IPS-15b (cell line): ENCODE results near the gene P2RY6.

Source experiments
- H3K27me3 ChIP-seq: one replicate; pipeline ENCODE4 v1.6.1; 2013; ENCODE audit warnings: low read length; ENCODE audit not compliant: control insufficient read depth, insufficient read depth
- H3K36me3 ChIP-seq: one replicate; pipeline ENCODE4 v1.6.1; 2013; ENCODE audit warnings: low read length; ENCODE audit not compliant: control insufficient read depth, insufficient read depth
- H3K4me1 ChIP-seq: one replicate; pipeline ENCODE4 v1.6.1; 2013; ENCODE audit warnings: mild to moderate bottlenecking, low read length; ENCODE audit not compliant: control insufficient read depth, insufficient read depth
- H3K4me3 ChIP-seq: one replicate; pipeline ENCODE4 v1.5.1; 2013; ENCODE audit warnings: low read depth, low read length
- H3K9ac ChIP-seq: one replicate; pipeline ENCODE4 v1.6.1; 2013; ENCODE audit warnings: low read depth, mild to moderate bottlenecking, low read length
- H3K9me3 ChIP-seq: one replicate; pipeline ENCODE4 v1.6.1; 2013; ENCODE audit warnings: mild to moderate bottlenecking, low read length; ENCODE audit not compliant: control insufficient read depth, insufficient read depth

P2RY6 gene

DNA sequence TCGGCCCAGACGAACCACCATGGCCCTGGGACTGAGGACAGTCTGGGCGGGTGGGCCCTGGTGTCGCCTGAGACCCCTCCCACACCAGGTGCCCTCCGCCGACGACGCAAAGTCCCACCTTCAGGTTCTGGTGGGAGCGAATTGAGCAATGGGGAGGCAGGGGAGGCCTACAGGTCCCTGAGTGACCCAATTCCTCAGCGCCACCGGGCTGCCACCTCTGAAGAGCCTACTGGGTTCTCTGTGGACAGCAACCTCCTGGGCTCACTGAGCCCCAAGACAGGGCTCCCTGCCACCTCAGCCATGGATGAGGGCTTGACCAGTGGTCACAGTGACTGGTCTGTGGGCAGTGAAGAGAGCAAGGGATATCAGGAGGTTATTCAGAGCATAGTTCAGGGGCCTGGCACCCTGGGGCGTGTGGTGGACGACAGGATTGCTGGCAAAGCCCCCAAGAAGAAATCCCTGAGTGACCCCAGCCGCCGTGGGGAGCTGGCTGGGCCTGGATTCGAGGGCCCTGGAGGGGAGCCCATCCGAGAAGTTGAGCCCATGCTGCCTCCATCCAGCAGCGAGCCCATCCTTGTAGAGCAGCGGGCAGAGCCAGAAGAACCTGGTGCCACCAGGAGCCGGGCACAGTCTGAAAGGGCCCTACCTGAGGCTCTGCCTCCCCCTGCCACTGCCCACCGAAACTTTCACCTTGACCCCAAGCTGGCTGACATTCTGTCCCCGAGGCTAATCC, 38.7 kb downstream of the P2RY6 start:
- Histone ChIP-seq H3K27me3 (peaks cover 34% of the 10 kb centered on the region), H3K36me3 (no peaks in the 10 kb centered on the region), H3K9ac (no peak overlapping the region), H3K9me3 (no peaks in the 10 kb centered on the region), H3K4me1 (no peaks in the 10 kb centered on the region), H3K4me3 (no peak overlapping the region)

DNA sequence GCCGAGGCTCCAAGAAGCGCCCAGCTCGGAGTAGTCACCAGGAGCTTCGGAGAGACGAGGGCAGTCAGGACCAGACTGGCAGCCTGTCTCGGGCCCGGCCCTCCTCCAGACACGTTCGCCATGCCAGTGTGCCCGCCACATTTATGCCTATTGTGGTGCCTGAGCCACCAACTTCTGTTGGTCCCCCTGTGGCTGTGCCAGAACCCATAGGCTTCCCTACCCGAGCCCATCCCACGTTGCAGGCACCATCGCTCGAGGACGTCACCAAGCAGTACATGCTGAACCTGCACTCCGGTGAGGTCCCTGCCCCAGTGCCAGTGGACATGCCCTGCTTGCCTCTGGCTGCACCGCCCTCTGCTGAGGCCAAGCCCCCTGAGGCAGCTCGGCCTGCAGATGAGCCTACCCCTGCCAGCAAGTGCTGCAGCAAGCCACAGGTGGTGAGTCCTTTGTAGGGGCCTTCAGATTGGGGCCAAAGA, 39.3 kb downstream of the P2RY6 start:
- Histone ChIP-seq H3K9ac (no peak overlapping the region), H3K4me1 (no peaks in the 10 kb centered on the region), H3K9me3 (no peaks in the 10 kb centered on the region), H3K27me3 (peaks cover 28% of the 10 kb centered on the region), H3K36me3 (no peaks in the 10 kb centered on the region), H3K4me3 (no peak overlapping the region)

DNA sequence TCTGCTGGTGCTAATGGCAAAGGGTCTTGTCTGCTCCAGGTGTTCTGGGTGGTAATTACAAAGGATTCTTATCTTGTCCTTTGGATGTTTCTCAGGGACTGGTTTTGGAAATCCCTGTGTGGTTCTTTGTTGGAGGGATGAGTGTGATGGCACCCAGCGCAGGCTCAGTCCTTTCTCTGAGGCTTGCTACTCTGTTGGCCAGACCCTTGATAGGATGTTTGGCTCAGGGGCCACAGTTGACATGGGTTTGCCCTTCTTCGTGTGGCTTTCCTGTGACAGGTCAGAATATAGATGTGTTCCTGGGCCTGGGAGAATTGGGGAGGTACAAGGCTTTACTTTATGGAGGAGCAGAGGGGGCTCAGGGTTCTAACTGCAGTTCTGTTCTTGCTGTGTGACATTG, 39.9 kb downstream of the P2RY6 start:
- no peaks in the 10 kb centered on the region for H3K36me3 ChIP-seq
- no peak overlapping the region for H3K9ac ChIP-seq
- H3K4me3 ChIP-seq: no peak overlapping the region
- H3K9me3 ChIP-seq: no peaks in the 10 kb centered on the region
- peaks cover 25% of the 10 kb centered on the region for H3K27me3 ChIP-seq
- no peaks in the 10 kb centered on the region for H3K4me1 ChIP-seq

DNA sequence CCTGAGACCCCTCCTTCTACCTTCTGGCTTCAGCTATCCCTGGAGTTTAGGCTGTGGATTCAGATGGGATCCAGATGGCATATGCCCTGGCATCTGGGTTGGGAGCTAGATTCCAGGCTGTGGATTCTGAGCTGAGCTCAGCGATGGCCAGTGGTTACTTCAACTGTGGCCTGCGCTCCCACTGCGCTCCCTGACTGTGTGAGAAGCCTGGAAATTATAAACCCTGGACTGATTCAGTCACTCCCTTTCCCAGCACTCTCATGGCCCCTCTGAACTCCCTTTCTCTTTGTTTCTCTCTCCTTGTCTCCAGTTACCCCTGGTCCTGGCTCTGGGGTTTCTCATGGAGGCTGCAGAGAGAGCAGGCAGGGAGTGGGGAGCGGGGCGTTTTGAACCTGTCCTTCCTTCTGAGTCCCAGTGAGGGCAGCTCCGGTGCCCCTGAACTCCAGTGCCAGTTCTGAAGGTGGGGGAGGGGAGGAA, 40.8 kb downstream of the P2RY6 start:
- no peak overlapping the region for H3K9ac ChIP-seq
- peaks cover 25% of the 10 kb centered on the region for H3K27me3 ChIP-seq
- no peaks in the 10 kb centered on the region for H3K36me3 ChIP-seq
- no peaks in the 10 kb centered on the region for H3K9me3 ChIP-seq
- H3K4me3 ChIP-seq: no peak overlapping the region
- no peaks in the 10 kb centered on the region for H3K4me1 ChIP-seq

DNA sequence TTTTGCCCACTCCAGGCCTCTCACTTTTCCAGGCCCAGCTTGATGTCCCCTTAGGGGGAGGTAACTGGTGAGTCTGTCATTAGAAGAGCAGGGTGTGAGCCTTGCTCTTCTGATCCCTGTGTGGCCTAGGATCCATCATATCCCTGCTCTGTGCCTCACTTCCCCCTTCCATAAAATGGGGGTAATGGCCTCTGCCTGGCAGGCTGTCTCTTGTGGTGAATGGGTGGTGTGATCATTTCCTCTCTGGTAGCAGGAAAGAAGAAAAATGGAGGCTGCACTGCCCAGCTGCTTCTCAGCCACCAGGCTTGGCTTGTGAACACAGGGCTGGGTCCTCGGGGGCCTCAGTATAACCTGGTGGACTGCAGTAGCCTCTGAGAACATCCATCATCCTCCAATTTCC, 41.5 kb downstream of the P2RY6 start:
- H3K27me3 ChIP-seq: peaks cover 25% of the 10 kb centered on the region
- H3K4me1 ChIP-seq: no peaks in the 10 kb centered on the region
- H3K4me3 ChIP-seq: no peak overlapping the region
- H3K36me3 ChIP-seq: no peaks in the 10 kb centered on the region
- H3K9me3 ChIP-seq: no peaks in the 10 kb centered on the region
- H3K9ac ChIP-seq: no peak overlapping the region

DNA sequence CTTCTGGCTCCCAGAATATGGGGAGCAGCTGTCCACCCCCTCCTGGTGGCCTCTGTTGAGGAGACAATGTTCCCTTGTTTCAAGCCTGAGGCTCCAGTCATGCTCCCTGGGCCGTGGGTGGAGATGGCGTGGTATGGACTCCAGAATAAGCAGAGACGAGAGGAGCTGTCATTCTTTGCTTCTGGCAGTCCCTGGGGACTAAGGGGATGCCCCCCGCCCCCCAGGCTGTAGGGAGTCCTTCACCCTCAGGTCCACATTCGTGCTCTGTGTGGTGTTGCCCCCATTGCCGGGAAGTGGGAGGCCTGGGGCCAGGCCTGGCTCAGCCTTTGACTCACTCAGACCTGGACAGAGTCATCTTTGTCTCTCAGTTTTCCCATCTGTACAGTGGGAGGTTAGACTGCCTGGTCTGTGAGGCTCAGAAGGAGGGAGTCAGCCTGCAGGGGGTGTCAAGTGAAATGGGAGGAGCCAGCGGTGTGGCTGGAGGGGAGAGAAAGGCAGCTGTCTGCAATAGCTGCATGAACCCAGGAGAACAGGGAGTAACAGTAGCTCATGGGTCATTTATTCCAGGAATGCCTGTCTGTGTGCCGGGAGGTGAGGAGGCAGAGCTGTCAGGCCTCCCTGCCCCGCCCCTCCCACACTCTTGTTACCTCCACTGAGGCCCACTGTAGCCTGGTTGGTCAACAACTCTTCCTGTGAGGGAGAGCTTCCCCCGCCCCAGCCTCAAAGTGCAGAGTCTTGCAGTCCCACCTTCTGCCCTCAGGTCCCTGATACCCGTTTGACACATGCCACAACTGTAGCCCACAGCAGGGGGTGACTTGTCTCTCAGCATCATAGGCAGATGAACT, 42.2 kb downstream of the P2RY6 start:
- no peaks in the 10 kb centered on the region for H3K9me3 ChIP-seq
- peaks cover 24% of the 10 kb centered on the region for H3K27me3 ChIP-seq
- no peaks in the 10 kb centered on the region for H3K4me1 ChIP-seq
- no peak overlapping the region for H3K9ac ChIP-seq
- H3K36me3 ChIP-seq: no peaks in the 10 kb centered on the region
- no peak overlapping the region for H3K4me3 ChIP-seq

DNA sequence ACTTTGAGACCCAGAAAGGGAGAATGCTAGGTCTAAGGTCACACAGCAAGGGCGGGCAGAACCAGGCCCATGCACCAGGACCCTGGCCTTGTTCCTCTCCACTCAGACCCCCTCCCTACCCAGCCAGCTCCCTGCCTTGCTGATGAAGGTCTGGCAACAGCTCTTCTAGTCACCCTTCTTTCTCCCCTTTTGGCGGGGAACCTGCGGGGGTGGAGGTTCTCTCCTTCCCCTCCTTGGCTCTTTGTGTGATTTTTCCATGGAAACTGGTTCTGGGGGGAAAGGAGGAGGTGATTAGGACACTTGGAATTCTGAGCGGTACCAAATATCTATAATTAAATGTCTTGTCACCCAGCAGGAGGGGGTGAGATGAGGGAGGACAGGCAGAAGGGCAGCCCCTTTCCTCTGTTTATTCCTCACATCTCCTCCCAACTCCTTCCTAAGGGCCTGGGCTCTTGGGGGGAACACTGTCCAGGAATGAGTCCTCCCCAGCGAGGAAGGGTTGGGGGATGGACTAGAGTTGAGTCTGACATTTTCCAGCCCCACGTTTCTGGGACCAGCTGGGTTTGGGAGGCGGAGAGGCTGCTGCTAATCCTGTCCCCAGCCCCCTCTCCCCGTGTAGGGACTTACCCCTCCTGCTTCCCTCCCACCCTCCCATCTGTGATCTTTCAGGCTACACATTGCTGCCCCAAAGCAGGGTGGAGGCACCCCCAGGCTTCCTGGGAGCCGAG, 43.3 kb downstream of the P2RY6 start:
- Histone ChIP-seq H3K27me3 (peaks cover 15% of the 10 kb centered on the region), H3K4me1 (no peaks in the 10 kb centered on the region), H3K4me3 (no peak overlapping the region), H3K9me3 (no peaks in the 10 kb centered on the region), H3K9ac (no peak overlapping the region), H3K36me3 (no peaks in the 10 kb centered on the region)

DNA sequence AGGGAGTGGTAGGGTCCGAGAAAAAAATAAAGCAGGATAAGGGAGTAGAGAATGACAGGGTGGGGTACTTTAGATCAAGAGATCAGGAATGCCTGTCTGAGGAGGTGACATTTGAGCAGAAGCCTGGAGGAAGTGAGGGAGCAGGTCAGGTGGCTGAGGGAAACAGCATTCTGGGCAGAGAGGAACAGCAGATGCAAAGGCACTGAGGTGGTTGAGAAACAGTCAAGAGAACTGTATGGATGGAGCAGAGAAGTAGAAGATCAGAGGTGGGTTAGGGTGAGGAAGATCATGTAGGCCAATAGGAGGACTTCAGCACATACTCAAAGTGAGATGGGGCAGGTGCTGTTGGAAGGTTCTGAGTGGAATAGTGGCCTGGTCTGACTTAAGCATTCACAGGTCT, 44.3 kb downstream of the P2RY6 start:
- no peak overlapping the region for H3K9ac ChIP-seq
- H3K4me3 ChIP-seq: no peak overlapping the region
- no peaks in the 10 kb centered on the region for H3K9me3 ChIP-seq
- no peaks in the 10 kb centered on the region for H3K4me1 ChIP-seq
- peaks cover 11% of the 10 kb centered on the region for H3K27me3 ChIP-seq
- H3K36me3 ChIP-seq: no peaks in the 10 kb centered on the region

DNA sequence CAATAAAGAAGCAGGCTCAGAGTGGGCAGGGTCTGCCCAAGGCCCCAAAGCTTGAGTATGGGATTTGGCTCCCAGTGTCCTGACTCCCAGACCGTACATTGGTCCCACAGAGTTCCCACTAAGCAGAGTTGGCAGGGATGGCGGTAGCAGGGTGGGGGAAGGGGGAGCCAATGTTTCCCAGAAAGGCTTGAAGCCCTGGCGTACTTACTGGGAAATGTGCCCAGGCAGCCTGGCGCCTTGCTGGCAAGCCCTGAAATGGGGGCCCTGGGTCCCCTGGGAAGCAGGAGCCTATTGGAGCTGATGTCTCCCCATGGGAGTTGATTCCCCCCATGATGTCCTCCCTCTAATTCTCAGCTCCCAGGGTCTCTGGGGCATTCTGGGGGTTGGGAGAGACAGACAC, 45.2 kb downstream of the P2RY6 start:
- no peak overlapping the region for H3K4me3 ChIP-seq
- peaks cover 3% of the 10 kb centered on the region for H3K27me3 ChIP-seq
- H3K36me3 ChIP-seq: no peaks in the 10 kb centered on the region
- no peaks in the 10 kb centered on the region for H3K9me3 ChIP-seq
- no peak overlapping the region for H3K9ac ChIP-seq
- H3K4me1 ChIP-seq: peaks cover 2% of the 10 kb centered on the region

DNA sequence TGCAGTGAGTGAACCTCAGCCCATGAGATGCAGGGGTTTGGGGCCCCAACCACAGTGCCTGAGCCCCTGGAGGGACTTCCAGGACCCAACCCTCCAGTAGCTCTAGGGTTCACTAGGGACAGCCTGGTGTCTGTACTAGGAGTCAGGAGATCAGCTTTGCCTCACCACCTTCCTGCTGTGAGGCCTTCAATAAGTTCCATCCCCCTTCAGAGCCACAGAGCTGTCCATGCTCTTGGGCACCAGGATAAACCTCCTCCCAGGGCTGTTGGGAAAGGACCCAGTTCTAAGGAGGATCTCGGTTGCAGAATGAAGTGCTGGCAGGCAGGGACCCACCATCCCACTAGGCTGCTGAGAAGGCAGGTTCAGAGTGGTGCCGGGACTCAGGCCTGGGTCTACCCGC, 45.7 kb downstream of the P2RY6 start:
- Histone ChIP-seq H3K9me3 (no peaks in the 10 kb centered on the region), H3K4me3 (no peak overlapping the region), H3K27me3 (peaks cover 5% of the 10 kb centered on the region), H3K9ac (no peak overlapping the region), H3K4me1 (peaks cover 5% of the 10 kb centered on the region), H3K36me3 (no peaks in the 10 kb centered on the region)

DNA sequence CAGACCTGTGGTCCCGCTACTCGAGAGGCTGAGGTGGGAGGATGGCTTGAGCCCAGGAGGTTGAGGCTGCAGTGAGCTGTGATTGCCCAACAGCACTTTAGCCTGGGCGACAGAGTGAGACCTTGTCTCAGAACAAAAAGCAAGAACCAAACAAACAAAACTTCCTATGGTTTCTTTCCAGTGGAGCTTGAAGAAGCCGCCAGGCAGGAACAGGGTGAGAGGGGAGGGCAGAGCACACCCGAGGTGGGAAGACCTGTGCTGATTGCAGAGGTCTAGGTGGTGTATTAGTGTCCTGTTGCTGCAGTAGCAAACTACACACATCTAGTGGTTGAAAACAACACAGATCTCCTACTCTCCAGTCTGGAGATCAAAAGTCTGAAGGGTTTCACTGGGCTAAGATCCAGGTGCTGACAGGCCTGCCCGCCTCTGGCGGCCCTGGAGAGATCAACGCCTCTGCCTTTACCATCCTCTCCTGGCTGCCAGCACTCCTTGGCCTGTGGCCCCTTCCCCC, 46.4 kb downstream of the P2RY6 start:
- H3K4me3 ChIP-seq: no peak overlapping the region
- no peaks in the 10 kb centered on the region for H3K9me3 ChIP-seq
- H3K4me1 ChIP-seq: peaks cover 9% of the 10 kb centered on the region
- peaks cover 7% of the 10 kb centered on the region for H3K27me3 ChIP-seq
- H3K36me3 ChIP-seq: no peaks in the 10 kb centered on the region
- no peak overlapping the region for H3K9ac ChIP-seq
